GM18873 (cell line): ENCODE data around the gene C11orf68.

Experiments
- ATAC-seq: cut with Tn5 transposase; IDR thresholded peaks from one replicate; pipeline ENCODE4 v1.9.1; 2021; ENCODE audit warnings: mild to moderate bottlenecking, moderate library complexity, moderate number of reproducible peaks; ENCODE audit not compliant: unreplicated experiment, low FRiP score

C11orf68 gene

DNA sequence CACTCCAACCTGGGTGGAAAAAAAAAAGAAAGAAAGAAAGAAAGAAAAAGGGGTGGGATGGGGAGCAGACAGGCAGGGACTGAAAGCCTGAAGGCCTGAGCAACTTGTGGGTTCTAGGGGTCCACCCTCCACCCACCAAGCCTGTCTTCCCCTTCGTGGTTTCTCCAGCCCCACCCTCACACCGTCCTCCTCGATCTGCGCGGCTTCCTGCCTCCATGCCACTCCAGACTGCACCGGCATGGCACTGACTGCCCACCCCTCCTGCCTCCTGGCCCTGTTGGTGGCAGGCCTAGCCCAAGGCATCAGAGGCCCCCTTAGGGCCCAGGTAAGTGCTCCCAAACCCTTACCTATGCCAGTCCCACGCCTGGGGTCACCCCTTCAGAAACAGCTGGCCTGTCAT lies 39.2 kb downstream of the C11orf68 start, which contains the start of gene CTSW:
TSS of gene CTSW (plus strand) at position 221 of the 400 bp plus-strand sequence. CDS start at position 239, 18 bp downstream.
- no peak for ATAC-seq

DNA sequence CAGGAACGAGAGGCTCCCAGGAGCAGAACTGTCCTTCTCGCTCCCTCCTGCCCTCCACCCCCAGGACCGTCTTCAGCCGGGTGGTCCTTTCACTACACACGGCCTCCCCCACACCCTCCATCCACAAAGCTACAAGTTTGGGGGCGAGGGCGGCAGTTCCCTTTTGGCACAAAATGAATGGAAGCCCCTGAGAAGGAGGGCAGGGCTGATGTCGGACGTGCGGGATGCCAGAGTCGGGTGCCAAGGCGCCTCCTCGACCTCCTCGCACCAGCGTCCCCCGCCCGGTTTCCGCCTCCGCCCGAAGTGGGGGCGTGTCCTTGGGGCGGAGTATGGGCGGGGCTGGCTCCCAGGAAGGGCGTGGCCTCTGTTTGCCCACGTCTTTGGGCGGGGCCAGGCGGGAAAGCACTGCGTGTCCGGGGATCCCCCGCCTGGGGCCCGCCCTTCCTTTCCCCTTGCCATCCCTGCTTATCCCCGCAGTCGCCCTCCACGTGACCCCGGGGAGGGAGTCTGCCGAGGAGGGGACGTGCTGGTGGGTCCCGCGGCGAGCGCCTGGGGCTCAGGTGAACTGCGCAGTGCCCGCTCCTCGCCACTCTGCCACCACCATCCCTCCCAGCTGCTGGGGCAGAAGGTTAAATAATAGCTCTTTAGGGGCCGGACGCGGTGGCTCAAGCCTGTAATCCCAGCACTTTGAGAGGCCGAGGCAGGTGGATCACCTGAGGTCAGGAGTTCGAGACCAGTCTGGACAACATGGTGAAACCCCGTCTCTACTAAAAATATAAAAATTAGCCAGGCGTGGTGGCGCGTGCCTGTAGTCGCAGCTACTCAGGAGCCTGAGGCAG lies 45.3 kb downstream of the C11orf68 start:
- peak; percentile 62 for ATAC-seq

GRCh38 chr11:65872586-65873317 lies 46.1 kb downstream of the C11orf68 start, which contains the start of gene EFEMP2:
Gene EFEMP2, minus strand, starts transcription at chr11:65872800. Its CDS starts 446 bp downstream, at chr11:65872354.
- ATAC-seq = no peak

DNA sequence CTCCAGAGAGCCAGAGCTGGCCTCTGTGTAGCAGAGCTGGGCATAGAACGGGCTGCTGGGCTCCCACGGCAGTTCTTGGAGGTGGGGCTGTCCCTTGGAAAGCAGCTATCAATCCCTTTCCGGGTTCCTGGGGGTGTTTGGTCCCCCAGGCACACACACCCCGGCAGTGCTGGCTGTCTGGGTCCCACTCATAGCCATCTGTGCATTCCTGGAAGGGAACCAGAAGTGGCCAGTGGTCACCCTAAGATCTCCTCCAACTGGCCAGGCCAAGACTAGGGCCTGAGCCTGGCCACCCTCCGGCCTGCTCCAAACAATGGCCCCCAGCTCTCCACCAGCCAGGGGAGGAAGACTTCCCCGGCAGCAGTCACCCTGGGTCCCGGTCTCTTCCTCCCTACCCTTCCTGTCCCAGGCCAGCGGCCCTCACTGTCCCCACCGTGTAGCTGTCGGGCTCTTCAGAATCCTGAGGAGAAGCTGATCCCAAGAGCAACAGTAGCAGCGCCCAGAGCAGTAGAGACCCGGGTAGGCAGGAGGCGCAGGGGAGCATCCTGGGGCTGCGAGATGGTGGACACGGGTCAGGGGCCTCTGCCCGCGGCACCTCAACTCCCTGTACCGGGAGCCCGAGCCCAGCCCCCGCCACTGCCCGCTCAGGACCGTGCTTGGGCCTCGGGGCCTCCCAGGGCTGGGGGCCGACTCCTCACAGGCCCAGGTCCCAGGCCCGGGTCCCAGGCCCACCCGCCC lies 46.9 kb downstream of the C11orf68 start:
- no peak for ATAC-seq

GRCh38 chr11:65870706-65871681 lies 47.9 kb downstream of the C11orf68 start:
- ATAC-seq = no peak

GRCh38 chr11:65870307-65870658 lies 48.6 kb downstream of the C11orf68 start:
- no peak for ATAC-seq

- ATAC-seq = no peak
Observed at GRCh38 chr11:65869643-65870306, 49.1 kb downstream of the C11orf68 start.

DNA sequence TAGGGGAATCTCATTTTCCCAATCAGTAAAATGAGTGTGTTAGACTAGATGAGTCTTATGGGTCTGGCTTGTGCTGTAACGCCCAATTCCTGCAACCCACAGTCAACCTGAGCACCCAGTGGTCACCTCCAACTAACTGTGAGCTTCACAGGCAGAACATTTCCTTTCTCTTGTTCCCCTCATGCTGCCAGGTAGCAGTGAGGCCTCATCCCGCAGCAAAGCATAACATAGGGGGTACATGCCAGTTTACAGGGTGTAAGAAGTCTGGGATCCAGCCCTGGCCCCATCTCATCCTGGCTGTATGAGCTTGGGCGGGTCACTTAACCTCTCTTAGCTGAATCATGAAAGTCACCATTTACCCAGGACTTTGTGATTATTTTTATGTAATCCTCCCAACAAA lies 50.0 kb downstream of the C11orf68 start:
- ATAC-seq = no peak

DNA sequence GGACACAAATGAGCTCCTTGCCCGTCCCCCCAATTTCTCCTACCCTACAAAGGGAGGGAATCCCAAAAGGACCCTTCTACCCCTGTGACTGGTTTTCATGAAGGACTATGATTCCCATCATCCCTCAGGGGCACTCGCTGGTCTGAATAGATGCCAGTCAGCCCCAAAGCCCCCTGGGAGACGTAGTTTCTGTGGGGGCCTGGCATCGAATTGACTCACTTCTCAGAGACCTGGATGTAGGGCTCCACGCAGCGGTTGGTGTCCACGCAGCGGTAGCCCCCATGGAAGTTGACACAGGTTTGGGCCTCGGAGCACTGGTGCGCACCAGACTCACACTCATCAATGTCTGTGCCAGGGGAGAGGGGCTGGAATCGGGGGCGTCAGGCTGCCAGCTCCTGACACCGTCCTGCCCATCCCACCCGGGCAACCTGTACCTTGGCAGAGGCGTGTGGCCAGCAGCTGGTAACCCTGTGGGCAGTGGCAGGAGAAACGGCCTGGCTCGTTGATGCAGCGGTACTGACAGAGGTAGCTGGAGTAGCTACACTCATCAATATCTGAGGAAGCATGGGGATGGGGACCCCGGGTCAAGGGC lies 50.7 kb downstream of the C11orf68 start:
- ATAC-seq = no peak

- no peak for ATAC-seq
Observed at GRCh38 chr11:65867284-65868071, 51.4 kb downstream of the C11orf68 start.
